Stomach (tissue), 4 donors: ENCODE results near the gene PLA2G4B.

Source experiments
- CTCF ChIP-seq, 7 experiments: fragments of 450-650 bp in 4 of 7; fragments of 200-600 bp in 3 of 7; sonication (generic) in 3 of 7; IDR thresholded peaks; one replicate each; pipeline ENCODE4 v1.5.1; 2016 to 2019; ENCODE audit warnings: antibody characterized with exemption in 7 of 7, control low read depth in 2 of 7, mild to moderate bottlenecking in 1 of 7
- POLR2AphosphoS5 ChIP-seq, 3 donors: sonication (generic); formaldehyde crosslinking; IDR thresholded peaks; one replicate each; pipeline ENCODE4 v1.6.1; 2016; ENCODE audit warnings: antibody characterized with exemption in 3 of 3

GRCh38 chr15:41842229-41842628, 3.6 kb downstream of the PLA2G4B start:
- no peak for TF ChIP-seq POLR2AphosphoS5 (IDR thresholded peaks at IDR 0.05)
- no peak for TF ChIP-seq CTCF (IDR thresholded peaks at IDR 0.05)
